IMR-90 (cell line): Measurements from ENCODE around the gene SPC25. TPM values are rescaled to one million over a fixed set of nuclear protein-coding genes. Genes with fewer than 3 reads are reported as not detected.

Experiments used
- ATAC-seq: fragments of 200-7000 bp; cut with Tn5 transposase; 2 replicates; pipeline ENCODE4 v1.9.1; 2020; ENCODE audit warnings: low read depth, mild to moderate bottlenecking, moderate library complexity
- BruUV-seq: library from RNA; stranded (reverse); fragments of 400-500 nt; replicated peaks from 2 replicates; lab custom pipeline; 2021; lab: Mats Ljungman, UMichigan
- CTCF ChIA-PET: fragments of 300-600 bp; formaldehyde crosslinking; extraction: SDS; loops from one replicate; lab custom pipeline; 2021; ENCODE audit warnings: antibody characterized with exemption; lab: Yijun Ruan, JAX
- POLR2A ChIA-PET: fragments of 300-600 bp; sonication (Branson Sonifier 250); formaldehyde crosslinking; loops from one replicate; lab custom pipeline; 2022; ENCODE audit warnings: antibody characterized with exemption; ENCODE audit not compliant: unreplicated experiment; lab: Charles Lee
- DNase-seq: peaks from one replicate; pipeline ENCODE4 v3.0.0; 2013
- H2AFZ ChIP-seq: replicated peaks from 2 replicates; pipeline ENCODE3; 2013; ENCODE audit warnings: low read length, mild to moderate bottlenecking; ENCODE audit not compliant: poor library complexity
- H2AK5ac ChIP-seq: 2 replicates; pipeline ENCODE4 v1.6.1; 2013; ENCODE audit warnings: low read depth, low read length, inconsistent platforms
- H2AK9ac ChIP-seq: replicated peaks from 2 replicates; pipeline ENCODE3; 2013; ENCODE audit warnings: mild to moderate bottlenecking, low read depth, low read length, moderate library complexity; ENCODE audit not compliant: poor library complexity
- H2BK120ac ChIP-seq: 2 replicates; pipeline ENCODE4 v1.6.1; 2013; ENCODE audit warnings: low read depth, low read length, inconsistent platforms
- H2BK15ac ChIP-seq: 3 replicates; pipeline ENCODE4 v1.6.1; 2013; ENCODE audit warnings: low read depth, low read length, inconsistent platforms
- H2BK20ac ChIP-seq: 2 replicates; pipeline ENCODE4 v1.6.1; 2013; ENCODE audit warnings: low read depth, mild to moderate bottlenecking, inconsistent platforms, low read length, moderate library complexity
- H2BK5ac ChIP-seq: 2 replicates; pipeline ENCODE4 v1.6.1; 2013; ENCODE audit warnings: mild to moderate bottlenecking, low read depth, low read length, inconsistent platforms; ENCODE audit not compliant: poor library complexity, severe bottlenecking
- H3K14ac ChIP-seq: replicated peaks from 2 replicates; pipeline ENCODE4 v1.6.1; 2013; ENCODE audit warnings: low read depth, low read length, inconsistent platforms
- H3K18ac ChIP-seq: 2 replicates; pipeline ENCODE4 v1.6.1; 2013; ENCODE audit warnings: low read depth, low read length, control low read depth
- H3K23ac ChIP-seq: 2 replicates; pipeline ENCODE4 v1.6.1; 2013; ENCODE audit warnings: low read depth, low read length, inconsistent platforms
- H3K27ac ChIP-seq: 2 replicates; pipeline ENCODE4 v1.5.1; 2013; ENCODE audit warnings: mild to moderate bottlenecking, control low read depth, low read length; ENCODE audit not compliant: insufficient read depth
- H3K27me3 ChIP-seq: 2 replicates; pipeline ENCODE4 v1.6.1; 2013; ENCODE audit warnings: low read length; ENCODE audit not compliant: control insufficient read depth, insufficient read depth
- H3K36me3 ChIP-seq: 2 replicates; pipeline ENCODE4 v1.6.1; 2013; ENCODE audit warnings: low read length, mixed read lengths; ENCODE audit not compliant: control insufficient read depth, insufficient read depth
- H3K4ac ChIP-seq: 2 replicates; pipeline ENCODE4 v1.6.1; 2013; ENCODE audit warnings: low read depth, low read length, inconsistent platforms
- H3K4me1 ChIP-seq: 2 replicates; pipeline ENCODE4 v1.6.1; 2013; ENCODE audit warnings: low read length, mixed read lengths; ENCODE audit not compliant: control insufficient read depth, insufficient read depth
- H3K4me2 ChIP-seq: 2 replicates; pipeline ENCODE4 v1.6.1; 2013; ENCODE audit warnings: low read depth, mild to moderate bottlenecking, control low read depth, low read length, moderate library complexity
- H3K4me3 ChIP-seq: 2 replicates; pipeline ENCODE4 v1.5.1; 2013; ENCODE audit warnings: low read depth, mild to moderate bottlenecking, control low read depth, low read length, moderate library complexity; ENCODE audit not compliant: insufficient read depth
- H3K56ac ChIP-seq: 2 replicates; pipeline ENCODE4 v1.6.1; 2013; ENCODE audit warnings: low read length, inconsistent platforms; ENCODE audit not compliant: insufficient read depth; ENCODE audit errors: extremely low read depth
- H3K79me1 ChIP-seq, 2 experiments: 2 replicates each; pipeline ENCODE4 v1.6.1; 2013; ENCODE audit warnings: low read length in 2 of 2, inconsistent platforms in 1 of 2, low read depth in 1 of 2
- H3K9ac ChIP-seq: 2 replicates; pipeline ENCODE4 v1.6.1; 2013; ENCODE audit warnings: low read depth, low read length, control low read depth
- H3K9me1 ChIP-seq: 2 replicates; pipeline ENCODE4 v1.6.1; 2013; ENCODE audit warnings: low read length, inconsistent platforms; ENCODE audit not compliant: insufficient read depth
- H3K9me3 ChIP-seq: 2 replicates; pipeline ENCODE4 v1.6.1; 2013; ENCODE audit warnings: low read length; ENCODE audit not compliant: control insufficient read depth, insufficient read depth
- H4K20me1 ChIP-seq: 2 replicates; pipeline ENCODE4 v1.6.1; 2013; ENCODE audit warnings: low read length, inconsistent platforms; ENCODE audit not compliant: insufficient read depth
- H4K5ac ChIP-seq: 2 replicates; pipeline ENCODE4 v1.6.1; 2013; ENCODE audit warnings: mild to moderate bottlenecking, low read depth, low read length, control low read depth
- H4K8ac ChIP-seq, 2 experiments: 2 replicates each; pipeline ENCODE4 v1.6.1; 2013; ENCODE audit warnings: low read depth in 2 of 2, low read length in 2 of 2, control low read depth in 1 of 2, inconsistent platforms in 1 of 2
- H4K91ac ChIP-seq: 2 replicates; pipeline ENCODE4 v1.6.1; 2013; ENCODE audit warnings: low read depth, low read length, inconsistent platforms; ENCODE audit not compliant: insufficient read depth
- CEBPB ChIP-seq: IDR thresholded peaks from 2 replicates; pipeline ENCODE4 v1.6.1; 2012; ENCODE audit warnings: low read depth, low read length, improper control_type of control experiment
- CHD1 ChIP-seq: IDR thresholded peaks from 2 replicates; pipeline ENCODE4 v1.6.1; 2012; ENCODE audit warnings: low read depth, low read length, improper control_type of control experiment
- MXI1 ChIP-seq: IDR thresholded peaks from 2 replicates; pipeline ENCODE4 v1.6.1; 2012; ENCODE audit warnings: low read depth, mild to moderate bottlenecking, low read length, moderate library complexity, borderline replicate concordance
- NFE2L2 ChIP-seq: fragments of 150-350 bp; IDR thresholded peaks from 2 replicates; pipeline ENCODE4 v1.6.1; 2016; ENCODE audit warnings: low read depth, mild to moderate bottlenecking, low read length
- dilution Hi-C: fragments of 300-500 bp; cut with HindIII; formaldehyde crosslinking; loops from one replicate; pipeline ENCODE4 v1.14.3; 2018; ENCODE audit warnings: low sequenced_read_pairs; ENCODE audit not compliant: unreplicated experiment
- in situ Hi-C: fragments of 300-500 bp; cut with MboI; formaldehyde crosslinking; loops from 3 replicates; pipeline ENCODE4 v1.14.3; 2019; ENCODE audit warnings: low sequenced_read_pairs, inconsistent platforms, mixed read lengths
- intact Hi-C: fragments of 100-400 bp; cut with micrococcal nuclease; formaldehyde crosslinking; loops from 2 replicates; pipeline ENCODE4 v1.10.0; 2022
- polyA plus RNA-seq, 3 experiments: library from polyadenylated mRNA; depleted of rRNA; stranded (reverse); fragments of >200 nt; gene quantifications; 2 replicates each; pipeline ENCODE4 v1.2.3, GENCODE V29; 2012; ENCODE audit warnings: low replicate concordance in 1 of 3
- total RNA-seq: library from RNA; depleted of rRNA; stranded (reverse); fragments of >200 nt; gene quantifications from 2 replicates; pipeline ENCODE4 v1.2.3, GENCODE V29; 2012
- TF ChIP-seq, protein P1 (sequence below): conservative IDR thresholded peaks from 2 replicates; pipeline ENCODE4 v1.5.1; 2012; ENCODE audit warnings: mild to moderate bottlenecking, low read depth, low read length, improper control_type of control experiment

The SPC25 gene
- total and polyA plus RNA-seq, 2 of the 4 experiments (the other 2 are of a cell fraction): 2.0 to 7.1 TPM

DNA sequence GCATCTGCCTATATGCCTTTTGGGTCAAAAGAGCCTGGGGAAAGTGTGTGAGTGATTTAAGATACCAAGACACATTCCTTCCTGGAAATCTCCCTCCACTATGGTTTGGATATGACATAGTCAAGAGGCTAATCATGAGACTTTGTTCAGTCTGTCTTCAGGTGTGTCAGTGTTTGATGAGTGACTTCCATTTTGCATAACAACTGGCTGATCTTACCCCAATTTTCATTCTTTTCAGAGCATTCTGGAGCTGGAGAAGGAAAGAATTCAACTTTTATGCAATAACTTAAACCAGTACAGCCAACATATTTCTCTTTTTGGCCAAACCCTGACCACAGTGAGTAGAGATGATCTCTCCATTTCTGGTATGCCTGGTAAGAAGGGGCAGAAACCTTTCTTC, 39.4 kb downstream of the SPC25 start:
- H2BK20ac ChIP-seq: no peak overlapping the region
- POLR2A ChIA-PET: no interaction called here
- no peaks in the 10 kb centered on the region for H3K27me3 ChIP-seq
- dilution Hi-C loops: no loop called here
- CTCF ChIA-PET: no interaction called here
- no peaks in the 10 kb centered on the region for H3K4me1 ChIP-seq
- H4K5ac ChIP-seq: no peak overlapping the region
- no peaks in the 10 kb centered on the region for H3K36me3 ChIP-seq
- H3K9me1 ChIP-seq: no peaks in the 10 kb centered on the region
- no peaks in the 10 kb centered on the region for H3K9me3 ChIP-seq
- no peak overlapping the region for H4K8ac ChIP-seq
- no peak overlapping the region for H3K4me2 ChIP-seq
- no TSS peak for BruUV-seq
- DNase-seq: no peak
- no peak overlapping the region for H2BK5ac ChIP-seq
- H3K4ac ChIP-seq: no peak overlapping the region
- TF ChIP-seq, protein P1, sequence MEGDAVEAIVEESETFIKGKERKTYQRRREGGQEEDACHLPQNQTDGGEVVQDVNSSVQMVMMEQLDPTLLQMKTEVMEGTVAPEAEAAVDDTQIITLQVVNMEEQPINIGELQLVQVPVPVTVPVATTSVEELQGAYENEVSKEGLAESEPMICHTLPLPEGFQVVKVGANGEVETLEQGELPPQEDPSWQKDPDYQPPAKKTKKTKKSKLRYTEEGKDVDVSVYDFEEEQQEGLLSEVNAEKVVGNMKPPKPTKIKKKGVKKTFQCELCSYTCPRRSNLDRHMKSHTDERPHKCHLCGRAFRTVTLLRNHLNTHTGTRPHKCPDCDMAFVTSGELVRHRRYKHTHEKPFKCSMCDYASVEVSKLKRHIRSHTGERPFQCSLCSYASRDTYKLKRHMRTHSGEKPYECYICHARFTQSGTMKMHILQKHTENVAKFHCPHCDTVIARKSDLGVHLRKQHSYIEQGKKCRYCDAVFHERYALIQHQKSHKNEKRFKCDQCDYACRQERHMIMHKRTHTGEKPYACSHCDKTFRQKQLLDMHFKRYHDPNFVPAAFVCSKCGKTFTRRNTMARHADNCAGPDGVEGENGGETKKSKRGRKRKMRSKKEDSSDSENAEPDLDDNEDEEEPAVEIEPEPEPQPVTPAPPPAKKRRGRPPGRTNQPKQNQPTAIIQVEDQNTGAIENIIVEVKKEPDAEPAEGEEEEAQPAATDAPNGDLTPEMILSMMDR: no peak
- TF ChIP-seq CEBPB (no peak), CHD1 (no peak), MXI1 (no peak), NFE2L2 (no peak)
- H3K9ac ChIP-seq: no peak overlapping the region
- H4K91ac ChIP-seq: no peak overlapping the region
- H3K23ac ChIP-seq: no peak overlapping the region
- intact Hi-C loops: no loop called here
- H3K18ac ChIP-seq: no peak overlapping the region
- ATAC-seq: no peak
- H3K4me3 ChIP-seq: no peak overlapping the region
- no peak overlapping the region for H2AK5ac ChIP-seq
- H2AFZ ChIP-seq: no peak overlapping the region
- H3K14ac ChIP-seq: no peak overlapping the region
- H3K79me1 ChIP-seq: no peaks in the 10 kb centered on the region
- in situ Hi-C loops: no loop called here
- H2AK9ac ChIP-seq: no peak overlapping the region
- H3K27ac ChIP-seq: no peak overlapping the region
- H2BK15ac ChIP-seq: no peak overlapping the region
- H3K56ac ChIP-seq: no peak overlapping the region
- H4K20me1 ChIP-seq: no peaks in the 10 kb centered on the region
- no peak overlapping the region for H2BK120ac ChIP-seq
